GM21526 (cell line): ENCODE results near the gene PEX14.

Experiments used
- ATAC-seq: cut with Tn5 transposase; IDR thresholded peaks from one replicate; pipeline ENCODE4 v1.9.1; 2021; ENCODE audit warnings: moderate library complexity; ENCODE audit not compliant: unreplicated experiment, low FRiP score

Gene PEX14

GRCh38 chr1:10612436-10613160 is 137.8 kb downstream of the PEX14 start:
- ATAC-seq = no peak

GRCh38 chr1:10613340-10613739 is 138.6 kb downstream of the PEX14 start:
- ATAC-seq = no peak

GRCh38 chr1:10613861-10614260 is 139.1 kb downstream of the PEX14 start:
- ATAC-seq = no peak

- ATAC-seq = no peak
These were observed 139.9 kb downstream of the PEX14 start for GRCh38 chr1:10614377-10615225.

- no peak for ATAC-seq
These were observed 140.6 kb downstream of the PEX14 start for GRCh38 chr1:10615332-10615731.

GRCh38 chr1:10615932-10616671 is 141.4 kb downstream of the PEX14 start:
- ATAC-seq = no peak

- no peak for ATAC-seq
These were observed 141.9 kb downstream of the PEX14 start for GRCh38 chr1:10616696-10617095.

GRCh38 chr1:10617318-10617717 is 142.6 kb downstream of the PEX14 start:
- no peak for ATAC-seq

GRCh38 chr1:10617931-10618885 is 143.5 kb downstream of the PEX14 start:
- ATAC-seq = no peak

- no peak for ATAC-seq
These were observed 146.0 kb downstream of the PEX14 start for GRCh38 chr1:10620776-10621175.

GRCh38 chr1:10621906-10622305 is 147.2 kb downstream of the PEX14 start:
- no peak for ATAC-seq

GRCh38 chr1:10622910-10623685 is 148.3 kb downstream of the PEX14 start:
- ATAC-seq = no peak

GRCh38 chr1:10623686-10624145 is 149.0 kb downstream of the PEX14 start:
- no peak for ATAC-seq

- ATAC-seq = no peak
These were observed 149.7 kb downstream of the PEX14 start for GRCh38 chr1:10624256-10625050.

GRCh38 chr1:10625076-10625475 is 150.3 kb downstream of the PEX14 start:
- no peak for ATAC-seq

GRCh38 chr1:10625554-10625953 is 150.8 kb downstream of the PEX14 start:
- ATAC-seq = no peak

- no peak for ATAC-seq
These were observed 151.5 kb downstream of the PEX14 start for GRCh38 chr1:10626131-10626731.

- ATAC-seq = no peak
These were observed 152.2 kb downstream of the PEX14 start for GRCh38 chr1:10626791-10627410.
